H1 (cell line): ENCODE results near the gene GPC2. TPM values are rescaled to one million over a fixed set of nuclear protein-coding genes. Genes with fewer than 3 reads are reported as not detected.

Source experiments
- CTCF ChIA-PET: fragments of 300-600 bp; sonication (Branson Sonifier 250); formaldehyde crosslinking; loops from one replicate; lab custom pipeline; 2021; ENCODE audit not compliant: partially characterized antibody; lab: Charles Lee
- POLR2A ChIA-PET: fragments of 300-600 bp; sonication (Branson Sonifier 250); formaldehyde crosslinking; loops from one replicate; lab custom pipeline; 2021; ENCODE audit warnings: inconsistent platforms; ENCODE audit not compliant: partially characterized antibody; lab: Charles Lee
- DNase-seq, 2 experiments: peaks; one replicate each; pipeline versions ENCODE4 v3.0.0 to v3.0.0-alpha.2; 2010 to 2022; ENCODE audit warnings: low spot score in 2 of 2, low read depth in 1 of 2, mixed read lengths in 1 of 2
- FAIRE-seq: peaks from 2 replicates; lab custom pipeline; 2011; peaks lifted over from hg19 to GRCh38; lab: Jason Lieb, UNC
- H2AFZ ChIP-seq: 2 replicates; pipeline ENCODE4 v1.8.1; 2012; ENCODE audit warnings: low read length, inconsistent platforms
- H2AK5ac ChIP-seq: 2 replicates; pipeline ENCODE4 v1.6.1; 2013; ENCODE audit warnings: low read depth, low read length
- H2BK120ac ChIP-seq: replicated peaks from 2 replicates; pipeline ENCODE3; 2013; ENCODE audit warnings: low read depth, low read length, inconsistent platforms
- H2BK12ac ChIP-seq: 2 replicates; pipeline ENCODE4 v1.6.1; 2013; ENCODE audit warnings: low read depth, low read length
- H2BK15ac ChIP-seq: 2 replicates; pipeline ENCODE4 v1.6.1; 2013; ENCODE audit warnings: low read length
- H2BK20ac ChIP-seq: 2 replicates; pipeline ENCODE4 v1.6.1; 2013; ENCODE audit warnings: low read length
- H2BK5ac ChIP-seq: 2 replicates; pipeline ENCODE4 v1.6.1; 2013; ENCODE audit warnings: low read depth, low read length
- H3K14ac ChIP-seq: 2 replicates; pipeline ENCODE4 v1.6.1; 2013; ENCODE audit warnings: inconsistent platforms; ENCODE audit not compliant: insufficient read length
- H3K18ac ChIP-seq: 2 replicates; pipeline ENCODE4 v1.6.1; 2013; ENCODE audit warnings: low read length; ENCODE audit errors: extremely low read depth
- H3K23ac ChIP-seq: 2 replicates; pipeline ENCODE4 v1.6.1; 2013; ENCODE audit warnings: inconsistent platforms; ENCODE audit not compliant: insufficient read length
- H3K23me2 ChIP-seq: 2 replicates; pipeline ENCODE4 v1.6.1; 2013; ENCODE audit warnings: low read depth, low read length
- H3K27ac ChIP-seq: 2 replicates; pipeline ENCODE4 v1.6.1; 2011; ENCODE audit warnings: low read depth, low read length, inconsistent platforms
- H3K27me3 ChIP-seq, 4 experiments: replicated peaks in 1 of 4; 1 replicate in 1 of 4; 2 replicates in 3 of 4; pipeline versions ENCODE4 v1.6.1 to v1.8.1; 2011 to 2013; ENCODE audit warnings: low read length in 3 of 4, mild to moderate bottlenecking in 3 of 4, inconsistent platforms in 2 of 4, mixed read lengths in 2 of 4, moderate library complexity in 1 of 4; ENCODE audit not compliant: control insufficient read depth in 3 of 4, insufficient read depth in 3 of 4; ENCODE audit errors: extremely low read depth in 1 of 4
- H3K36me3 ChIP-seq, 4 experiments: 2 replicates each; pipeline versions ENCODE4 v1.6.1 to v1.8.1; 2011 to 2013; ENCODE audit warnings: mild to moderate bottlenecking in 4 of 4, low read length in 3 of 4, moderate library complexity in 2 of 4, control low read depth in 1 of 4, inconsistent platforms in 1 of 4; ENCODE audit not compliant: insufficient read depth in 4 of 4, control insufficient read depth in 2 of 4
- H3K4ac ChIP-seq: replicated peaks from 2 replicates; pipeline ENCODE3; 2013; ENCODE audit warnings: low read length, low read depth, mixed read lengths, inconsistent platforms; ENCODE audit not compliant: insufficient read length
- H3K4me1 ChIP-seq, 4 experiments: replicated peaks in 1 of 4; 1 replicate in 1 of 4; 2 replicates in 3 of 4; pipeline versions ENCODE4 v1.6.1 to v1.8.1; 2011 to 2013; ENCODE audit warnings: low read length in 3 of 4, inconsistent platforms in 2 of 4, mixed read lengths in 1 of 4; ENCODE audit not compliant: insufficient read depth in 4 of 4, control insufficient read depth in 3 of 4
- H3K4me2 ChIP-seq, 2 experiments: 2 replicates each; pipeline versions ENCODE4 v1.6.1 to v1.8.1; 2011 to 2013; ENCODE audit warnings: low read depth in 2 of 2, low read length in 2 of 2, control low read depth in 1 of 2, inconsistent platforms in 1 of 2, mild to moderate bottlenecking in 1 of 2; ENCODE audit not compliant: insufficient read depth in 1 of 2
- H3K4me3 ChIP-seq, 4 experiments: fragments of 200-600, 300-600 bp in 1 of 4; sonication (generic), shearing (Covaris generic), sonication (Bioruptor Twin) in 1 of 4; 2 replicates each; pipeline versions ENCODE4 v1.5.1 to v1.8.1; 2011 to 2016; ENCODE audit warnings: low read length in 4 of 4, low read depth in 3 of 4, control low read depth in 2 of 4, inconsistent platforms in 2 of 4, mild to moderate bottlenecking in 2 of 4, mixed read lengths in 1 of 4, moderate library complexity in 1 of 4; ENCODE audit not compliant: insufficient read depth in 2 of 4; ENCODE audit errors: extremely low read depth in 1 of 4
- H3K56ac ChIP-seq: replicated peaks from 2 replicates; pipeline ENCODE3; 2013; ENCODE audit warnings: low read depth, mild to moderate bottlenecking, mixed read lengths, low read length, inconsistent platforms; ENCODE audit not compliant: insufficient read length
- H3K79me1 ChIP-seq: 2 replicates; pipeline ENCODE4 v1.6.1; 2013; ENCODE audit warnings: low read depth, low read length, control low read depth
- H3K79me2 ChIP-seq, 2 experiments: 2 replicates each; pipeline versions ENCODE4 v1.6.1 to v1.8.1; 2012 to 2013; ENCODE audit warnings: low read length in 2 of 2, mild to moderate bottlenecking in 2 of 2, inconsistent platforms in 1 of 2; ENCODE audit not compliant: insufficient read depth in 2 of 2, control insufficient read depth in 1 of 2
- H3K9ac ChIP-seq, 4 experiments: replicated peaks in 1 of 4; 1 replicate in 1 of 4; 2 replicates in 3 of 4; pipeline versions ENCODE4 v1.6.1 to v1.8.1; 2011 to 2013; ENCODE audit warnings: low read depth in 3 of 4, low read length in 3 of 4, control low read depth in 2 of 4, mild to moderate bottlenecking in 2 of 4, moderate library complexity in 2 of 4, inconsistent platforms in 1 of 4; ENCODE audit errors: extremely low read depth in 1 of 4
- H3K9me3 ChIP-seq, 2 experiments: 2 replicates each; pipeline versions ENCODE4 v1.6.1 to v1.8.1; 2012 to 2013; ENCODE audit warnings: mild to moderate bottlenecking in 2 of 2, moderate library complexity in 2 of 2, control low read depth in 1 of 2, inconsistent platforms in 1 of 2, low read depth in 1 of 2, low read length in 1 of 2, mixed read lengths in 1 of 2; ENCODE audit not compliant: insufficient read depth in 2 of 2
- H4K20me1 ChIP-seq, 2 experiments: replicated peaks in 1 of 2; 2 replicates each; pipeline versions ENCODE3 to v1.8.1; 2011 to 2013; ENCODE audit warnings: inconsistent platforms in 2 of 2, low read length in 2 of 2, mild to moderate bottlenecking in 1 of 2; ENCODE audit not compliant: insufficient read depth in 2 of 2, control insufficient read depth in 1 of 2
- H4K5ac ChIP-seq: 2 replicates; pipeline ENCODE4 v1.6.1; 2013; ENCODE audit warnings: low read length, low read depth, mixed read lengths, inconsistent platforms; ENCODE audit not compliant: insufficient read length
- H4K8ac ChIP-seq: 2 replicates; pipeline ENCODE4 v1.8.0; 2013; ENCODE audit warnings: mild to moderate bottlenecking, moderate library complexity, low read length, inconsistent platforms; ENCODE audit not compliant: insufficient read depth; ENCODE audit errors: extremely low read depth
- H4K91ac ChIP-seq: replicated peaks from 2 replicates; pipeline ENCODE3; 2013; ENCODE audit warnings: low read length, mixed read lengths, inconsistent platforms; ENCODE audit not compliant: insufficient read length
- CEBPB ChIP-seq: IDR thresholded peaks from 2 replicates; pipeline ENCODE4 v1.6.1; 2012; ENCODE audit warnings: low read depth, low read length
- EGR1 ChIP-seq: IDR thresholded peaks from 2 replicates; pipeline ENCODE4 v1.6.1; 2011; ENCODE audit warnings: low read depth, low read length, borderline replicate concordance
- SIN3A ChIP-seq, 2 experiments: IDR thresholded peaks in 1 of 2; conservative IDR thresholded peaks in 1 of 2; 2 replicates each; pipeline ENCODE4 v1.6.1; 2011 to 2012; ENCODE audit warnings: low read length in 2 of 2, improper control_type of control experiment in 1 of 2, low read depth in 1 of 2, mild to moderate bottlenecking in 1 of 2
- WGBS, 2 experiments: shearing (Covaris generic) in 1 of 2; methylation state at CpG; one replicate each; pipeline versions ENCODE4 v1.1.6 to v1.1.7; 2013 to 2015; ENCODE audit warnings: low lambda C conversion rate in 2 of 2, mixed read lengths in 2 of 2, inconsistent platforms in 1 of 2, low coverage in 1 of 2, missing lambda C conversion rate in 1 of 2; ENCODE audit not compliant: insufficient replicate concordance in 2 of 2, insufficient coverage in 1 of 2, insufficient read length in 1 of 2; ENCODE audit errors: extremely low coverage in 1 of 2, missing lambda C conversion rate in 1 of 2; 5-methylcytosine and 5-hydroxymethylcytosine counted together
- polyA plus RNA-seq, 7 experiments: library from polyadenylated mRNA; depleted of rRNA in 3 of 7; stranded (reverse) in 5 of 7; unstranded in 2 of 7; fragments of >200 nt in 5 of 7; fragments of 200-250 nt in 2 of 7; gene quantifications; 1 replicate in 5 of 7; 2 replicates in 1 of 7; 4 replicates in 1 of 7; pipeline versions ENCODE4 v1.2.1 to v1.2.3, GENCODE V29; 2011 to 2013; ENCODE audit warnings: missing spikeins in 2 of 7, mixed read lengths in 2 of 7
- total RNA-seq: library from RNA; stranded (reverse); fragmentation: NEBNext Ultra II Directional; extraction: Animal tissue kit (Norgen Biotek cat#: 25700); gene quantifications from 2 replicates; pipeline ENCODE4 v1.2.1, GENCODE V29; 2021

The GPC2 gene
- total and polyA plus RNA-seq, 2 of the 8 experiments (the other 6 are each of a cell fraction or from before 2014, with no cell fraction given): 25.3 to 44.8 TPM

GRCh38 chr7:100122568-100122967 lies 54.6 kb downstream of the GPC2 start:
- Histone ChIP-seq H2BK5ac (no peak overlapping the region), H3K36me3 (no peaks in the 10 kb centered on the region), H4K20me1 (no peaks in the 10 kb centered on the region), H3K4me2 (no peak overlapping the region), H3K56ac (no peak overlapping the region), H3K4ac (no peak overlapping the region), H3K79me2 (peaks cover 0 to 6% of the 10 kb centered on the region in 2 experiments; a peak in 1 of 4 replicates), H2BK20ac (no peak overlapping the region), H3K27ac (no peak overlapping the region), H3K23ac (no peak overlapping the region), H3K9me3 (no peaks in the 10 kb centered on the region), H3K18ac (no peak overlapping the region), H3K79me1 (0 out of 2 replicates have a peak, but pooled peaks cover 2% of the 10 kb centered on the region), H3K4me1 (peaks cover 0 to 5% (median 1%) of the 10 kb centered on the region in 4 experiments; a peak in 4 of 7 replicates), H2AK5ac (no peak overlapping the region), H2AFZ (no peak overlapping the region), H3K14ac (no peak overlapping the region), H3K27me3 (no peaks in the 10 kb centered on the region), H4K5ac (no peak overlapping the region), H2BK12ac (no peak overlapping the region), H3K23me2 (peaks cover 12% of the 10 kb centered on the region), H3K9ac (no peak overlapping the region), H2BK15ac (no peak overlapping the region), H4K8ac (no peak overlapping the region), H2BK120ac (no peak overlapping the region), H4K91ac (no peak overlapping the region), H3K4me3 (no peak overlapping the region)
- DNase-seq: no peak
- POLR2A ChIA-PET: interaction anchor here (0.8 to 19.1 kb wide), 6 partner anchors 9 to 30 kb away, joined by 3 to 414 read pairs (median 6); partner anchors contain the start of genes AP4M1 and MCM7
- no peak for TF ChIP-seq EGR1
- no peak for TF ChIP-seq CEBPB
- TF ChIP-seq SIN3A (conservative IDR thresholded peaks at IDR 0.05 in 1 of 2, IDR thresholded peaks at IDR 0.05 in 1 of 2; ENCODE audit: low read depth in 1 of 2, low read length in 2 of 2): no peak
- FAIRE-seq: no peak
- WGBS, 2 experiments: 67% methylated on average over 1 of the region's 1 CpG; no CpG with 5 or more reads in 1 of the 2 experiments
- CTCF ChIA-PET: interaction anchor here (0.8 to 5.3 kb wide), 5 partner anchors 10 to 80 kb away, joined by 3 to 24 read pairs (median 4); no protein-coding TSS in a partner anchor
